Psoas muscle (tissue), 8 donors: ENCODE data around the gene SLC13A3. TPM values are rescaled to one million over a fixed set of nuclear protein-coding genes. Genes with fewer than 3 reads are reported as not detected.

Source experiments
- ATAC-seq, 4 donors: fragments of 200-7000 bp; cut with Tn5 transposase; one replicate each; pipeline ENCODE4 v1.9.1; 2020; ENCODE audit warnings: moderate library complexity in 3 of 4, mild to moderate bottlenecking in 2 of 4
- DNase-seq, 2 donors: peaks; one replicate each; pipeline ENCODE4 v3.0.0-alpha.2; 2020
- H3K27ac ChIP-seq: fragments of 200-600 bp; one replicate; pipeline ENCODE4 v1.8.0; 2022
- H3K27me3 ChIP-seq, 3 donors: fragments of 200-600 bp in 1 of 3; one replicate each; pipeline versions ENCODE4 v1.6.1 to v1.8.0; 2013 to 2022; ENCODE audit warnings: low read length in 2 of 3, mild to moderate bottlenecking in 2 of 3, moderate library complexity in 1 of 3; ENCODE audit not compliant: insufficient read depth in 3 of 3
- H3K36me3 ChIP-seq, 2 donors: fragments of 200-600 bp in 1 of 2; one replicate each; pipeline versions ENCODE4 v1.6.1 to v1.8.0; 2013 to 2022; ENCODE audit warnings: low read depth in 1 of 2, mild to moderate bottlenecking in 1 of 2, moderate library complexity in 1 of 2; ENCODE audit not compliant: insufficient read depth in 1 of 2
- H3K4me1 ChIP-seq: fragments of 200-600 bp; one replicate; pipeline ENCODE4 v1.8.0; 2022
- H3K4me3 ChIP-seq: fragments of 200-600 bp; one replicate; pipeline ENCODE4 v1.8.0; 2022; ENCODE audit warnings: mild to moderate bottlenecking
- H3K9me3 ChIP-seq: fragments of 200-600 bp; one replicate; pipeline ENCODE4 v1.8.0; 2022
- WGBS, 3 donors: extraction: QIAGEN DNeasy Blood & Tissue Kit; methylation state at CpG; one replicate each; pipeline versions ENCODE4 v1.1.6 to v1.1.7; 2013; 5-methylcytosine and 5-hydroxymethylcytosine counted together
- intact Hi-C, 2 donors: fragments of 100-400 bp; cut with DNase I; formaldehyde crosslinking; loops; one replicate each; pipeline versions ENCODE4 v1.11.0 to v1.14.2; 2022
- polyA plus RNA-seq, 3 donors: library from polyadenylated mRNA; stranded (reverse); fragments of 200-250 nt; gene quantifications; one replicate each; pipeline ENCODE4 v1.2.3, GENCODE V29; 2013
- total RNA-seq, 4 donors: library from RNA; stranded (reverse); fragmentation: NEBNext Ultra II Directional in 2 of 4; extraction: Animal tissue kit (Norgen Biotek cat#: 25700) in 2 of 4; gene quantifications; one replicate each; pipeline versions ENCODE4 v1.2.1 to v1.2.4, GENCODE V29; 2021 to 2023
- TF ChIP-seq, protein P1 (sequence below): fragments of 200-600 bp; IDR thresholded peaks from one replicate; pipeline ENCODE4 v1.8.0; 2022; ENCODE audit warnings: antibody characterized with exemption
- donor health status: healthy with polysubstance abuse.
- donor health status: DM: no; HTN: no; CAD: no; lungs with moderate emphysema.
- donor health status: Bipolar disorder and iron deficiency.
- donor health status: healthy.
- donor health status: DM: yes; HTN: yes; CAD: no.
- donor health status: DM: no; HTN: no; CAD: no.
- donor health status: DM: no; HTN: no; CAD: no.
- donor health status: DM: yes; HTN: yes; CAD: no.

SLC13A3 gene
- total and polyA plus RNA-seq, 7 donors, result 0.04 to 0.38 (median 0.15) TPM

DNA sequence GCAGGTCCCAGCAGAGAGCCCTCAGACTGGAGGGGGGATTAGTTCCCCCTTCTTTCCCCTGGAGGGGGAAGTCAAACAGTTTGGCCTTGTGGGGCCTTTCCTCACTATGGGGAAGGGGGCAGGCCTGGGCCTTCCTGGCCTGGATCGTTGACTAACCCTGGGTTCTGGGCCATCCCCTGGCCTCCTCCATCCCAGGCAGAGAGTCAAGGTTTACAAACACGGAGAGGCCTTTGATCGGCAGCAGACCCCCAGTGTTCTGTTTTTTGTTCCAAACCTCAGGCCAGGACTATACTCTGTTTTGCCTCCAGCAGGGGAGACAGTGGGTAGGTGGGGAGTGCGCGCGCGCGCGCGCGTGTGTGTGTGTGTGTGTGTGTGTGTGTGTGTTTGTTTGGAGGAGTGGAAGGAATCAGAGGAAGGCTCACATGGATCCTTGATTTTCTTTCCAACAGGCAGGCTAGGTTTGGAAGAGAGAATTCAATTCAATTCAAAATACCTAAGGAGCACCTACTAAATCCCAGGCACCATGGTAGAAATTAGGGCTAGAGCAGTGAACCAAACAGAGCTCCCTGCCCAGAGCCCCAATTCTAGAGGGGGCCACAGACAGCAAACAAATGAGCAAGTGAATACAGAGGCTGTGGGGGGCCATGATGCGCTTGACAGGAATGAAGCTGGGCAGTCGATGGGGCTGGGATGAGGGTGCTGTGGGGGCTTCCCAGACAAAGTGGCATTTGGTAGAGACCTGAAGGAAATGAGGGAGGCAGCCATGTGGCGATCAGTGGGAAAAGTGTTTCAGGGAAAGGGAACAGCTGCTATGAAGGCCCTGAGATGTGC is 23.2 kb upstream of the SLC13A3 start:
- 67 to 77% (median 72%) methylated on average over 14 of the region's 14 CpGs for WGBS, 3 donors
- no peaks in the 10 kb centered on the region for H3K9me3 ChIP-seq
- intact Hi-C loops, result loop anchor here in 1 of 2 donors (5.0 kb wide), 1 partner anchor 112 kb away; no protein-coding TSS in a partner anchor
- DNase-seq (no peak), ATAC-seq (no peak)
- H3K4me1 ChIP-seq, result no peaks in the 10 kb centered on the region
- no peak overlapping the region for H3K4me3 ChIP-seq
- no peaks in the 10 kb centered on the region for H3K27me3 ChIP-seq
- H3K27ac ChIP-seq, result no peak overlapping the region
- TF ChIP-seq, protein P1, sequence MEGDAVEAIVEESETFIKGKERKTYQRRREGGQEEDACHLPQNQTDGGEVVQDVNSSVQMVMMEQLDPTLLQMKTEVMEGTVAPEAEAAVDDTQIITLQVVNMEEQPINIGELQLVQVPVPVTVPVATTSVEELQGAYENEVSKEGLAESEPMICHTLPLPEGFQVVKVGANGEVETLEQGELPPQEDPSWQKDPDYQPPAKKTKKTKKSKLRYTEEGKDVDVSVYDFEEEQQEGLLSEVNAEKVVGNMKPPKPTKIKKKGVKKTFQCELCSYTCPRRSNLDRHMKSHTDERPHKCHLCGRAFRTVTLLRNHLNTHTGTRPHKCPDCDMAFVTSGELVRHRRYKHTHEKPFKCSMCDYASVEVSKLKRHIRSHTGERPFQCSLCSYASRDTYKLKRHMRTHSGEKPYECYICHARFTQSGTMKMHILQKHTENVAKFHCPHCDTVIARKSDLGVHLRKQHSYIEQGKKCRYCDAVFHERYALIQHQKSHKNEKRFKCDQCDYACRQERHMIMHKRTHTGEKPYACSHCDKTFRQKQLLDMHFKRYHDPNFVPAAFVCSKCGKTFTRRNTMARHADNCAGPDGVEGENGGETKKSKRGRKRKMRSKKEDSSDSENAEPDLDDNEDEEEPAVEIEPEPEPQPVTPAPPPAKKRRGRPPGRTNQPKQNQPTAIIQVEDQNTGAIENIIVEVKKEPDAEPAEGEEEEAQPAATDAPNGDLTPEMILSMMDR, result no peak
- H3K36me3 ChIP-seq, result no peaks in the 10 kb centered on the region

DNA sequence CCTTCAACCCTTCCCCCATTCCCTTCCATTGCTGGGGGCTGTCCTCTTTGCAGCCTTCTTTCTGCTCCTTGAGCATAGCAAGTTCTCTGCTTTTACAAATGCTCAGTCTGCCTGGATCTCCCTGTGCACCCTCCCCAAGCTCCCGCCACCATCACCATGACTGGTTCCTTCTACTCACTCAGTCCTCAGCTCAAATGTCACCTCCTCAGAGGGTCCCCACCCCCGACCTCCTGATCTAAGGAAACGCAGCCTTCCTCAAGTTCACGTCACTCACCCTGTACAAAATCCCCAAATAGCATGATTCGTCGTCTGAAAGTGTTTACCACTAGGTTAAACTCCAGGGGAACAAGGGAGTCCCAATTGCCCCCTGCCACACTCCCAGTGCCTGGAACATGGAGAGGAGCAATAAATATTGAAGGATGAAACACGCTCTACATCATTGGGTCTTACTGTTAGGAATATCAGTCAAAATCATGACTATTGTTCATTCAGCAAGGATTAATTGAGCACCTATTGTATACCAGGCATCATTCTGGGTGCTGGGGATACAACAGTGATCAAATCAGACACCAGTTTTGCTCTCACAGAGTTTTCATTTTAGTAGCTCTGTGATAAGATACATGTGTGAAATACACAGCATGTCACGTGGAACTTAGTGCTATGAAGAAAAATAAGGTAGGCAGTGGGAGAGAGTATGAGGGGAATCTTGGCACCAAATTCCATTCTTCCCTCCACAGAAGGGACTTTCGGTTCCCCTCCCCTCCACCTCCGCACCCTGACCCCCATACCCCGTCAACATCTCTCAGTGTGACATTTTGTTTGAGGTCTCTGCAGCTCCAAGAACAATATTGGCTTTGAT is 22.4 kb upstream of the SLC13A3 start:
- H3K27ac ChIP-seq, result no peak overlapping the region
- no peak for DNase-seq
- H3K4me1 ChIP-seq, result no peaks in the 10 kb centered on the region
- TF ChIP-seq, protein P1, result no peak
- no peaks in the 10 kb centered on the region for H3K27me3 ChIP-seq
- H3K36me3 ChIP-seq, result no peaks in the 10 kb centered on the region
- no peak for ATAC-seq
- 71 to 83% (median 80%) methylated on average over 11 of the region's 11 CpGs for WGBS, 3 donors
- no peaks in the 10 kb centered on the region for H3K9me3 ChIP-seq
- intact Hi-C loops, result no loop called here
- H3K4me3 ChIP-seq, result no peak overlapping the region

DNA sequence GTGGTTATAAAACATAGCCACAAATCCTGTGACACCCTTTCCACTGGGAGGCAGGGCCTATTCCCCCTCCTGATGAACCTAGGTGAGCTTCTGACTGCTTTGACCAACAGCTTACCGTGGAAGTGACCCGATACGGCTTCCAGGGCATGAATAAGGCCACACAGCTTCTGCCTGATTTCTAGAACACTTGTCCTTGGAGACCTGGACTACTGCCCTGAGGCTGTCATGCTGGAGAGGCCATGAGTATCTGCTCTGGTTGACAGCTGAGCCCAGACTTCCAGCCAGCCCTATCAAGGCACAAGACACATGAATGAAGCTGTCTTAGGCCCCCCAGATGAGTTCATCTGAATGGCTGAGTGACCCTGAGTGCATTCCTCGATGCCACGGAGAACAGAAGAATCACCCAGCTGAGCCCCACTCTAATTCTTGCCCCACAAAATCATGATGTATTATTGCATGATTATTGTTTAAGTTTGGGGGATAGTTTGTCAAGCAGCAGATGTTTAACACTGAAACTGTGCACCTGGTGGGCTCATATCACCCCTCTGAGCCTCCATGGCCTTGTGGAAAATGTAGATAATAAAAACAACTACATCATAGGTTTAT is 21.4 kb upstream of the SLC13A3 start:
- intact Hi-C loops, result no loop called here
- TF ChIP-seq, protein P1, result no peak
- H3K27ac ChIP-seq, result no peak overlapping the region
- H3K27me3 ChIP-seq, result no peaks in the 10 kb centered on the region
- no peaks in the 10 kb centered on the region for H3K9me3 ChIP-seq
- H3K36me3 ChIP-seq, result no peaks in the 10 kb centered on the region
- 74 to 83% (median 78%) methylated on average over 5 of the region's 5 CpGs for WGBS, 3 donors
- DNase-seq (no peak), ATAC-seq (no peak)
- H3K4me1 ChIP-seq, result no peaks in the 10 kb centered on the region
- H3K4me3 ChIP-seq, result no peak overlapping the region

DNA sequence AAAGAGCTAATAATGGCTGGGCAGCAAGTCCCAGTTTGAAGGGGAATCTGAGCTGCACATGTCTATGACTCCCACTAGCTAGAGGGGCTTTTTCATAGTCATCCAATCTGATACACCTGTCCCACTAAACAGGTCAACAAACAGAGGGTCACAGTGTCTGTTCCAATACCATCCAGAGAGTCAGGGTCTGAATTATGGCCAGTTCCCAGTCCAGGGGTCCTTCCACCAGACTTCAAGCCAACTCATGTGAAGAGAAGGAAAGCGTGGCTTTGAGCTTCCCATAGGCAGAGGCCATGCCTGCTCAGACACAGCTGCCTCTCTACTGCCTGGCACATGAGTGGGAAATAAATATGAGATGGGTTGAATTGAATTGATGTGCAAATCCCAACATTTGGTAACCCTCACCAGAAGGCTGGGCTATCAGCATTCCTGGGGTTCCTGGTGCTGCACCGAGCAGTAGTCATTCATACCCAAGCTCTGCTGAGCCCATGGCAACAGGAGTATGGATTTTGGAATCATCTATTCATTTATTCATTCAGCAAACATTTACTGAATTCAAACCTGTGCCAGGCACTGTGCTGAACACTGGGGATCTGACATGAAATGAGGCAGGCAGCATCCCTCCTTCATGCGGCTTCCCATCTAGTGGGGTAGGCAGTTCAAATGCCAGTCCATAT is 20.7 kb upstream of the SLC13A3 start:
- intact Hi-C loops, result no loop called here
- DNase-seq, result no peak
- no peak for ATAC-seq
- WGBS, 3 donors, result 79 to 89% (median 87%) methylated on average over 3 of the region's 3 CpGs
- Histone ChIP-seq H3K36me3 (no peaks in the 10 kb centered on the region), H3K4me3 (no peak overlapping the region), H3K27me3 (no peaks in the 10 kb centered on the region), H3K27ac (no peak overlapping the region), H3K9me3 (no peaks in the 10 kb centered on the region), H3K4me1 (no peaks in the 10 kb centered on the region)
- TF ChIP-seq, protein P1, result no peak
